ENCODE data around the gene ADGRG3.

ADGRG3 gene

DNA sequence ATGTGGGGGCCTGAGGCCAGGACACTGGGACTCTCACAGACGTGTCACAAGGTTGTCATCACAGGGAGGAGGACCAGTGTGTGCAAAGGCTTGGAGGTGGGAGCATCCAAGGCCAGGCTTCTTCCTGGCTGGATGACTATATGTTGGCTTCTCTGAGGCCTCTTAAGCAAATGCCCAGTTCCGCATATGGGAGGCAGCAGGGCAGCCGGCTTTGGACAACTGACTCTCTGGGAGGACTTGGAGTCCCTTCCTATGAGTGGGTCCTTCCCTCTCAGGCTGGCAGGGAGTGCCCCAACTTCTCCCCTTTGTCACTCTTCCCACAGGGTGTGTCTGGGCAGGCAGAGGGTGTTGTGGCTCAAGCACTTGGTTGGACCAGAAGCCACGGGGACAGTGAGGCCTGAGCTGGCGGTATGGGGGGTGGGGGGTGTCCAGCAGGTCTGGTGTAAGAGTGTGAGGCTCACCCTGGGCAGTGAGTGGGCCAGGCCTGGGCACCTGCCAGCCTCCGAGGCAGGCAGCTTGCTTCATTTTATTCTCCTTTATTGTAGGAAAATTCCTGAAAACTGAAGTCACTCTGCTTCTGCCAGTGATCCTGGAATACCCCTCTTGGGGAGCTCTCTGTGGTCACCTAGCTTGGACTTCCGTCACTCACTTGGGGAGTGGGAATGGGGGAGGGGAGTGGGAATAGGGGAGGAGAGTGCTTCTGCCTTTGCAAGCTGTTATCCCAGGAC lies 24.8 kb upstream of the ADGRG3 start:
- no peak for DNase-seq (ENCODE audit: low read depth)
- no peak overlapping the region for H3K4me3 ChIP-seq (ENCODE audit: low read depth, low read length)
- TF ChIP-seq, protein P1, sequence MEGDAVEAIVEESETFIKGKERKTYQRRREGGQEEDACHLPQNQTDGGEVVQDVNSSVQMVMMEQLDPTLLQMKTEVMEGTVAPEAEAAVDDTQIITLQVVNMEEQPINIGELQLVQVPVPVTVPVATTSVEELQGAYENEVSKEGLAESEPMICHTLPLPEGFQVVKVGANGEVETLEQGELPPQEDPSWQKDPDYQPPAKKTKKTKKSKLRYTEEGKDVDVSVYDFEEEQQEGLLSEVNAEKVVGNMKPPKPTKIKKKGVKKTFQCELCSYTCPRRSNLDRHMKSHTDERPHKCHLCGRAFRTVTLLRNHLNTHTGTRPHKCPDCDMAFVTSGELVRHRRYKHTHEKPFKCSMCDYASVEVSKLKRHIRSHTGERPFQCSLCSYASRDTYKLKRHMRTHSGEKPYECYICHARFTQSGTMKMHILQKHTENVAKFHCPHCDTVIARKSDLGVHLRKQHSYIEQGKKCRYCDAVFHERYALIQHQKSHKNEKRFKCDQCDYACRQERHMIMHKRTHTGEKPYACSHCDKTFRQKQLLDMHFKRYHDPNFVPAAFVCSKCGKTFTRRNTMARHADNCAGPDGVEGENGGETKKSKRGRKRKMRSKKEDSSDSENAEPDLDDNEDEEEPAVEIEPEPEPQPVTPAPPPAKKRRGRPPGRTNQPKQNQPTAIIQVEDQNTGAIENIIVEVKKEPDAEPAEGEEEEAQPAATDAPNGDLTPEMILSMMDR (IDR thresholded peaks at IDR 0.05; ENCODE audit: insufficient read depth, low read depth, low read length, missing control alignments) = no peak

DNA sequence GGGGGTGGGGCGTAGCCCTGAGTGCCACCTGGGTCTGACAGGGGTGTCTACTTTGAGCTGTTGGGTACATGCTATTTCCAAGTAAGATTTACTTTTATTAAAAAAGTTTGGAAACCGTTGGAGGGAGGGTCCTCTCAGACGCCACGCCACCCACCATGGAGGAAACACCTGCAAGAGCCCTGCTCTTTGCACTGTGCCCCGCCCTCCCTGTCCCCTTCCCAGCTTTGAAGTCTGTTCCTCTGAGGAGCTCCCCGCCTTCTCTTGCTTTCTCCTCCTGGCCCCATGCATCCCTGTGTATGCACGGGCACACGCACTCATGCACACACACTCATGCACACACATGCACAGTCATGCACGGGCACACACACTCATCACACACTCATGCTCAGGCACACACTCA lies 24.2 kb upstream of the ADGRG3 start:
- TF ChIP-seq, protein P1 (IDR thresholded peaks at IDR 0.05; ENCODE audit: insufficient read depth, low read depth, low read length, missing control alignments) = no peak
- H3K4me3 ChIP-seq (ENCODE audit: low read depth, low read length) = no peak overlapping the region
- DNase-seq (ENCODE audit: low read depth) = no peak

DNA sequence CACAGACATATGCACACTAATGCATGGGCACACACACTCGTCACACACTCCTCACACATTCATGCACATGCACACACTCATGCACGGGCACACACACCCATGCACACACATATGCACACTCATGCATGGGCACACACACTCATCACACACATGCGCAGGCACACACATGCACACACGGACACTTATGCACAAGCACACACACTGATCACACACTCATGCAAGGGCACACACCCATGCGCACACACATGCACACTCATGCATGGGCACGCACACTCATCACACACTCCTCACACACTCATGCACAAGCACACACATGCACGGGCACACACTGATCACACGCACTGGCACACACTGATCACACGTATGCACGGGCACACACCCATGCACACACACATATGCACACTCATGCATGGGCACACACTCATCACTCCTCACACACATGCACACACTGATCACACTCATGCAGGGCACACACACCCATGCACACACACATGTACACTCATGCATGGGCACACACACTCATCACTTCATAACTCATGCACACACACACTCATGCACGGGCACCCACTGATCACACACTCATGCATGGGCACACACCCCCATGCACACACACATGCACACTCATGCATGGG lies 23.6 kb upstream of the ADGRG3 start:
- TF ChIP-seq, protein P1 (IDR thresholded peaks at IDR 0.05; ENCODE audit: insufficient read depth, low read depth, low read length, missing control alignments) = no peak
- H3K4me3 ChIP-seq (ENCODE audit: low read depth, low read length) = no peak overlapping the region

DNA sequence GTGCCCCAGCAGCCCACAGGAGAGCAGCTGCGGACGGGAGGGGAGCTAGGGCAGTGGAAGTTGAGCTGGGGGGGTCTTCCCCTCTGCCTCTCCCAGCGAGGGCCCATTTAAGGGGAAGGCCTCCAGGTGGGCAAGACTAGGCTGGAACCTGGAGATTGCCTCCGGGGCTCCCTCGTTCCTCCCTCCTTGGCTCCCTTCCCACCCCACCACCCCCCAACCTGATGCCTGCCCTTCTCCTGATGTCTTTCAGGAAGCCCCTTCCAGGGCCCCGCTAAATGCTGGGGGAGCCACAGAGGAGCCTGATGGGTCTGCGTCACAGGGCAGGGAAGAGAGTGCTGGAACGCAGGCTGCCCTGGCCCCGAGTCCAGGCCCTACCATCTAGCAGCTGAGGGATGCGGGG lies 22.9 kb upstream of the ADGRG3 start:
- TF ChIP-seq, protein P1 (IDR thresholded peaks at IDR 0.05; ENCODE audit: insufficient read depth, low read depth, low read length, missing control alignments) = no peak

More for the DNA sequence above, 23.6 kb upstream of the ADGRG3 start:
- DNase-seq (ENCODE audit: low read depth) = no peak

DNA sequence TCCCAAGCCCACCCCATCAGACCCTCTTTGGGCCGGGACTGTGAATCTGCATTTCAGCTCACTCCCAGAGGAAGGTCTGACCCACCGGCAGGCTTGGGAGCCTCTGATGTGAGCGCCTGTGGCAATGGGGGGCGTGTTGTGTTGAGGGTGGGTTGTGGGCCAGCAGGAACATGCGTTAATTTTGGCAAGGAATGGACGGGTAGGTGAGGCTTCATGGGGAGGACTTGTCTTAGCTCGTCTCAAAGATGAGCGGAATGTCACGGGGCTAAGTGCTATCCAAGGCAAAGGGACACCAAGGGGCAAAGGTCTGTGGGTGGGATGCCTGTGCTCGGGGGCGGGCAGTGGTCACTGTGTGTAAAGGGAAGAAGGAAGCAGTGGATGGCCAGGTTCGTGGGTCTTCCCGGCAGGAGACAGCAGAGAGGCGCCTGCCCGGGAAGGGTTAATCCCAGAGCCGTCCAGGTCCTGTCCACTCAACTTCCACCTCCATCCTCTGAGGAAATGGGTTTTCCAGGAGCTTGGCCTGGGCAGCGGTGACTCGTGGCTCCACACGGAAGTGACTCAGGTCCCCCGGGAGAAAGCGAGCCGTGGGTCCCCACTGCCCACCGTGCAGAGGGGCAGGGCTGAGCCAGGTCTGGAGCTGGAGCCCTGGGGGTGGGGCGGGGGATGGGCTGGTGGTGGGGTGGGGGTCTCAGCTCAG lies 22.3 kb upstream of the ADGRG3 start:
- TF ChIP-seq, protein P1 (IDR thresholded peaks at IDR 0.05; ENCODE audit: insufficient read depth, low read depth, low read length, missing control alignments) = no peak
- H3K4me3 ChIP-seq (ENCODE audit: low read depth, low read length) = no peak overlapping the region
- DNase-seq (ENCODE audit: low read depth) = no peak

More for the DNA sequence above, 22.9 kb upstream of the ADGRG3 start:
- H3K4me3 ChIP-seq (ENCODE audit: low read depth, low read length) = no peak overlapping the region
- no peak for DNase-seq (ENCODE audit: low read depth)

DNA sequence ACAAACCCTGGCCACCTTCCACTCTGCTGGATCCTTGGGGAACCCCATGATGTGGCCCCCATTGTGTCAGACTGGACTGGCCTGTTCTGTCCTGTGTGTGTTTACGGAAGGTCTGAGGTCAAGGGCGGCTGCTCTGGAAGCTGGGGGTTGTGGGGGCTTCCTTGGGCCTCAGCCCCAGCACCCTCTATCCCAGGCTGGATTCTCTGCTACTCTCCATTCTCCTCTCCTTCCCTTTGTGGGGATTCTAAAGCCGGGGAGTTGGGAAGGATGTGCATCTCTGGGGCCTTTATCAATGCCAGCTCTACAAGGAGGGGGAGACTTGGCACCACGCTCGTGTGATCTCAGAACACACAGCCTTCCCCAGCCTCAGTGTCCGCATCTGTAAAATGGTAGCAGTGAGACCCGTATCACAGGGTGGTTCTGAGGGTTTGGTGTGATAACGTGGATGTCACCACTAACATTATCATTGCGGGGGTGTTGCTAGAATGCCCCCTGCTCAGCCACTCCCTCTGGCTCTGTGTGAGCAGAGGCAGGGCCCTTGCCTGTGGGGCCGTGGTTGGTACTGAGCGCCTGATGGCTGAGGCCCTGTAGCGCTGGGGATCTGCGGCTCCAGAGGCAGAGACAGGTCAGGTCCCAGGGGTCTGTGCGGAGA lies 21.6 kb upstream of the ADGRG3 start:
- no peak overlapping the region for H3K4me3 ChIP-seq (ENCODE audit: low read depth, low read length)
- TF ChIP-seq, protein P1 (IDR thresholded peaks at IDR 0.05; ENCODE audit: insufficient read depth, low read depth, low read length, missing control alignments) = no peak
- no peak for DNase-seq (ENCODE audit: low read depth)
